ENCODE data around the gene ANHX.

DNA sequence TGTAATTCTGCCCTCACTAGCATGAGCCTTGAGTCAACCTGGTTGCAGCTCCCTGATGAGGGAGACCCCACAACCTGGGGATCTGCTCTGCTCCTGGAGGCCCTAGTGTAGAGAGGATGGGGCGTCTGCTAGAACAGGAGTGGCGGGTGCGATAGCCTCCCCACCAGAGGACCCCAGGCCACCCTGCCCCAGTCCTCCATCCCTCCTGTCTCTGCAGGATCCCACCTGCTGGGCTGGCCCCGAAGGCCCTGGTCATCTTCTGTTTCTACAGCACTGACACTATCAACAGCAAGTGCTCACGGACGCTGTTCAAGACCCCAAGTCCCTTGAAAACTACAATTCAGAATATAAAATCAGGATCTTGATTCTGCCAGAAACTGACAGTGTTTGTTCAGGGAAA is 15.2 kb downstream of the ANHX start:
- TF ChIP-seq, protein P1, sequence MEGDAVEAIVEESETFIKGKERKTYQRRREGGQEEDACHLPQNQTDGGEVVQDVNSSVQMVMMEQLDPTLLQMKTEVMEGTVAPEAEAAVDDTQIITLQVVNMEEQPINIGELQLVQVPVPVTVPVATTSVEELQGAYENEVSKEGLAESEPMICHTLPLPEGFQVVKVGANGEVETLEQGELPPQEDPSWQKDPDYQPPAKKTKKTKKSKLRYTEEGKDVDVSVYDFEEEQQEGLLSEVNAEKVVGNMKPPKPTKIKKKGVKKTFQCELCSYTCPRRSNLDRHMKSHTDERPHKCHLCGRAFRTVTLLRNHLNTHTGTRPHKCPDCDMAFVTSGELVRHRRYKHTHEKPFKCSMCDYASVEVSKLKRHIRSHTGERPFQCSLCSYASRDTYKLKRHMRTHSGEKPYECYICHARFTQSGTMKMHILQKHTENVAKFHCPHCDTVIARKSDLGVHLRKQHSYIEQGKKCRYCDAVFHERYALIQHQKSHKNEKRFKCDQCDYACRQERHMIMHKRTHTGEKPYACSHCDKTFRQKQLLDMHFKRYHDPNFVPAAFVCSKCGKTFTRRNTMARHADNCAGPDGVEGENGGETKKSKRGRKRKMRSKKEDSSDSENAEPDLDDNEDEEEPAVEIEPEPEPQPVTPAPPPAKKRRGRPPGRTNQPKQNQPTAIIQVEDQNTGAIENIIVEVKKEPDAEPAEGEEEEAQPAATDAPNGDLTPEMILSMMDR (IDR thresholded peaks at IDR 0.05), result no peak
- TF ChIP-seq EZH2 (IDR thresholded peaks at IDR 0.05; ENCODE audit: borderline replicate concordance, insufficient read depth, low read depth, low read length, poor library complexity, severe bottlenecking), result no peak

Data from B cell (primary cell).